A673 (cell line): ENCODE results near the gene SYNPO.

ENCODE experiments used
- EZH2 ChIP-seq: fragments of 200-600 bp; sonication (generic); IDR thresholded peaks from 2 replicates; pipeline ENCODE4 v1.6.1; 2017; ENCODE audit warnings: borderline replicate concordance, low read depth, mild to moderate bottlenecking, mixed read lengths, antibody characterized with exemption, low read length; ENCODE audit not compliant: poor library complexity, severe bottlenecking
- TF ChIP-seq, protein P1 (sequence below): fragments of 300-800, 200-600 bp; sonication (generic); conservative IDR thresholded peaks from 2 replicates; pipeline ENCODE4 v1.5.1; 2017; ENCODE audit warnings: low read depth, mild to moderate bottlenecking, antibody characterized with exemption, low read length, moderate library complexity, mixed read lengths

DNA sequence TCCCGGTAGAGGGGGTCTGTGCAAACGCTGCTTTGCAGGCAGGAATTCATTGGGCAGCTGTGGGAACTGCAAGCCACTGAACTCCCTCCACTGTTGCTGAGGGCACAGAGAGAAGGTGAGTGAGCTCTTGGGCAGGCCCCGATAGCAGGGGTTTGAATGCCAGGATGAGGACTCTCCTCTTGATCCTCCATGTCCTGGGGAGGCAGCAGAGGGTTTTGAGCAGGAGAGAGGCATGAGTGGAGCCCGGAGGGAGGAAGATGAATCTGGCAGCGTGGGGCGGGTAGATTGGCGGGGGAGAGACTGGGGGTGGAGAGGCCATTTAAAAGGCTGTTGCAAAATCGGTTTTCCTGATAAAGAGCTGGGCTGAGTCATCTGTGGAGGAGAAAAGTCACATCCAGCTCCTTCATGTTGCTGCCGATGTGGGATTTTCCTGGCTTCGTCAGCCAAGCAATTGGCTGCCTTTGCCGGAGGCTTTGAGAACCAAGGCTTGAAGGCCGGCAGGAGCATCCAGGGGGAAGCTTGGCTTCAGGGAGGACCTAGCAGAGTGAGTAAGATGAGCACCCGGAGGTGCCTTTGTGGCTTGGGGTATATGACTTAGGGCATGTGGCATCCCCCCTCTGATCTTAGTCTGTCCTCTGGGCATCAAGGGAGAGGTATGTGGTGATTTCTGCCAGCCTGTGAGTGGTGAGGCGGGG lies at the start of gene SYNPO:
- TF ChIP-seq, protein P1, sequence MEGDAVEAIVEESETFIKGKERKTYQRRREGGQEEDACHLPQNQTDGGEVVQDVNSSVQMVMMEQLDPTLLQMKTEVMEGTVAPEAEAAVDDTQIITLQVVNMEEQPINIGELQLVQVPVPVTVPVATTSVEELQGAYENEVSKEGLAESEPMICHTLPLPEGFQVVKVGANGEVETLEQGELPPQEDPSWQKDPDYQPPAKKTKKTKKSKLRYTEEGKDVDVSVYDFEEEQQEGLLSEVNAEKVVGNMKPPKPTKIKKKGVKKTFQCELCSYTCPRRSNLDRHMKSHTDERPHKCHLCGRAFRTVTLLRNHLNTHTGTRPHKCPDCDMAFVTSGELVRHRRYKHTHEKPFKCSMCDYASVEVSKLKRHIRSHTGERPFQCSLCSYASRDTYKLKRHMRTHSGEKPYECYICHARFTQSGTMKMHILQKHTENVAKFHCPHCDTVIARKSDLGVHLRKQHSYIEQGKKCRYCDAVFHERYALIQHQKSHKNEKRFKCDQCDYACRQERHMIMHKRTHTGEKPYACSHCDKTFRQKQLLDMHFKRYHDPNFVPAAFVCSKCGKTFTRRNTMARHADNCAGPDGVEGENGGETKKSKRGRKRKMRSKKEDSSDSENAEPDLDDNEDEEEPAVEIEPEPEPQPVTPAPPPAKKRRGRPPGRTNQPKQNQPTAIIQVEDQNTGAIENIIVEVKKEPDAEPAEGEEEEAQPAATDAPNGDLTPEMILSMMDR, result no peak
- TF ChIP-seq EZH2, result no peak
